ENCODE results near the gene COL15A1. TPM values are rescaled to one million over a fixed set of nuclear protein-coding genes. Genes with fewer than 3 reads are reported as not detected.

COL15A1 gene
- total and polyA plus RNA-seq, 2 donors (not counting 1 experiment from before 2014, with no cell fraction given), result not detected

DNA sequence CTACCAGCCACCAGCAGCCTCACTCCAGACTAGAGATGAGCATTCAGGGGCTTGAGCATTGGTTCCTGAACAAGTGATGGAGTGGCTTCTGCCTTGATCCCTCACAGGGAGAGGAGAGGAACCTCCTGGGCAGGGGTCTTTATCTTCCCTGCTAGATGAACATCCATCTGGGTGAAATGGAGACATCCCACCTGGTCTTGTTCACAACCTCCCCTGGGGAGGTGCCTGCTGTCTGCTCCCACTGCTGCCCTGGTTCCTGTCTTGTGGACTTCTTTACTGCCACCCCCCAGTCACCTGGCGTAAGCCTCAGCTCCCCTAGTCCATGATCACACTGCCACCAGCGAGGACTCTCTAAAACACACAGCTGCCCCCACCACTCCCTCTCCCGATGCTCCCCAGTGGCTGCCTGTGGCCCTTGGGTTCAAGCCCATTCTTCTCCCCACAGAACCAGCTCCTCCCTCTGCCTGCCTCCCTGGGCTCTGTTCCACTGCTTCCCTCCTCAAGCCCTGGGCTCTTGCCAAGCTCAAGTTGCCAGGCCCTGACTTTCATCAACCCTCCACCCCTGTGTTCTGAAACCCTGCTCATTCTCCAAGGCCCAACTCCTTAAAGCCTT is 51.5 kb downstream of the COL15A1 start:
- Histone ChIP-seq H2AFZ (ENCODE audit: insufficient read depth, low read depth, low read length, poor library complexity, severe bottlenecking) (no peak overlapping the region), H3K79me2 (ENCODE audit: control insufficient read depth, insufficient read depth, low read length) (no peaks in the 10 kb centered on the region), H4K20me1 (ENCODE audit: control insufficient read depth, insufficient read depth, low read length, poor library complexity, severe bottlenecking) (no peaks in the 10 kb centered on the region), H3K27ac (ENCODE audit: low read length in 2 of 2) (no peak overlapping the region), H3K4me1 (ENCODE audit: control insufficient read depth in 2 of 2, insufficient read depth in 2 of 2, low read length in 2 of 2) (peaks cover 14 to 23% of the 10 kb centered on the region in 2 donors), H3K36me3 (replicated peaks in 1 of 2; ENCODE audit: control extremely low read depth in 1 of 2, control insufficient read depth in 1 of 2, extremely low read depth in 1 of 2, insufficient read depth in 2 of 2, low read length in 1 of 2) (no peaks in the 10 kb centered on the region), H3K4me2 (replicated peaks; ENCODE audit: low read depth, low read length, poor library complexity, severe bottlenecking) (no peak overlapping the region), H3K27me3 (replicated peaks in 1 of 4; ENCODE audit: control extremely low read depth in 1 of 4, control insufficient read depth in 3 of 4, insufficient read depth in 4 of 4, low read length in 3 of 4) (peaks cover 0 to 9% (median 0%) of the 10 kb centered on the region in 4 experiments), H3K9ac (ENCODE audit: low read length) (no peak overlapping the region), H3K9me3 (ENCODE audit: control extremely low read depth in 1 of 3, control insufficient read depth in 2 of 3, insufficient read depth in 1 of 3, low read length in 2 of 3) (peaks cover 0 to 10% (median 0%) of the 10 kb centered on the region in 3 donors), H3K4me3 (ENCODE audit: control extremely low read depth in 1 of 5, extremely low read depth in 1 of 5, insufficient read depth in 1 of 5, low read depth in 2 of 5, low read length in 4 of 5) (no peak overlapping the region)
- Mint-ChIP-seq H3K27me3 (no peaks in the 10 kb centered on the region), H3K4me1 (peaks cover 19% of the 10 kb centered on the region), H3K9me3 (ENCODE audit: insufficient read depth) (no peaks in the 10 kb centered on the region), H3K4me3 (no peak overlapping the region), H3K27ac (peak overlapping the region; percentile 15)
- TF ChIP-seq EZH2 (IDR thresholded peaks at IDR 0.05; ENCODE audit: borderline replicate concordance, insufficient read depth, low read depth, low read length, poor library complexity, severe bottlenecking) (no peak), CTCF (IDR thresholded peaks at IDR 0.05) (no peak)
- 90% methylated on average over 3 of the region's 3 CpGs for WGBS (ENCODE audit: insufficient coverage)
- ChIA-PET POLR2A (interaction anchor here (0.6 kb wide), 1 partner anchor 122 kb away, joined by 5 read pairs; no protein-coding TSS in a partner anchor), CTCF (interaction anchor here (1.0 to 11.5 kb wide), 4 partner anchors 18 to 145 kb away, joined by 3 to 439 read pairs (median 6); no protein-coding TSS in a partner anchor)
- no peak for DNase-seq
- intact Hi-C loops (cut with micrococcal nuclease), result loop anchor here (5.0 kb wide), 1 partner anchor 678 kb away; no protein-coding TSS in a partner anchor
- ATAC-seq (ENCODE audit: low read depth), result no peak

- H3K4me2 ChIP-seq (replicated peaks; ENCODE audit: low read depth, low read length, poor library complexity, severe bottlenecking), result no peak overlapping the region
- H3K27me3 Mint-ChIP-seq, result no peaks in the 10 kb centered on the region
- peaks cover 0 to 9% (median 0%) of the 10 kb centered on the region in 3 donors for H3K9me3 ChIP-seq (ENCODE audit: control extremely low read depth in 1 of 3, control insufficient read depth in 2 of 3, insufficient read depth in 1 of 3, low read length in 2 of 3)
- no peak overlapping the region for H3K4me3 ChIP-seq (ENCODE audit: control extremely low read depth in 1 of 5, extremely low read depth in 1 of 5, insufficient read depth in 1 of 5, low read depth in 2 of 5, low read length in 4 of 5)
- H2AFZ ChIP-seq (ENCODE audit: insufficient read depth, low read depth, low read length, poor library complexity, severe bottlenecking), result no peak overlapping the region
- H3K4me1 Mint-ChIP-seq, result peaks cover 24% of the 10 kb centered on the region
- POLR2A ChIA-PET, result no interaction called here
- peaks cover 0 to 9% (median 0%) of the 10 kb centered on the region in 4 experiments for H3K27me3 ChIP-seq (replicated peaks in 1 of 4; ENCODE audit: control extremely low read depth in 1 of 4, control insufficient read depth in 3 of 4, insufficient read depth in 4 of 4, low read length in 3 of 4)
- H3K79me2 ChIP-seq (ENCODE audit: control insufficient read depth, insufficient read depth, low read length), result no peaks in the 10 kb centered on the region
- CTCF ChIA-PET, result interaction anchor here (1.0 to 11.5 kb wide), 7 partner anchors 19 to 1328 kb away, joined by 3 to 439 read pairs (median 5); no protein-coding TSS in a partner anchor
- peaks cover 14 to 28% of the 10 kb centered on the region in 2 donors for H3K4me1 ChIP-seq (ENCODE audit: control insufficient read depth in 2 of 2, insufficient read depth in 2 of 2, low read length in 2 of 2)
- ATAC-seq (ENCODE audit: low read depth), result no peak
- no peak overlapping the region for H3K27ac Mint-ChIP-seq
- no peak overlapping the region for H3K9ac ChIP-seq (ENCODE audit: low read length)
- H4K20me1 ChIP-seq (ENCODE audit: control insufficient read depth, insufficient read depth, low read length, poor library complexity, severe bottlenecking), result no peaks in the 10 kb centered on the region
- WGBS (ENCODE audit: insufficient coverage), result 95% methylated on average over 4 of the region's 7 CpGs
- H3K4me3 Mint-ChIP-seq, result no peak overlapping the region
- H3K27ac ChIP-seq (ENCODE audit: low read length in 2 of 2), result no peak overlapping the region
- no peaks in the 10 kb centered on the region for H3K36me3 ChIP-seq (replicated peaks in 1 of 2; ENCODE audit: control extremely low read depth in 1 of 2, control insufficient read depth in 1 of 2, extremely low read depth in 1 of 2, insufficient read depth in 2 of 2, low read length in 1 of 2)
- intact Hi-C loops (cut with micrococcal nuclease), result loop anchor here (5.0 kb wide), 1 partner anchor 679 kb away; no protein-coding TSS in a partner anchor
- H3K9me3 Mint-ChIP-seq (ENCODE audit: insufficient read depth), result no peaks in the 10 kb centered on the region
- TF ChIP-seq EZH2 (IDR thresholded peaks at IDR 0.05; ENCODE audit: borderline replicate concordance, insufficient read depth, low read depth, low read length, poor library complexity, severe bottlenecking), result no peak
- TF ChIP-seq CTCF (IDR thresholded peaks at IDR 0.05), result no peak
- DNase-seq, result no peak
Observed at GRCh38 chr9:98995971-98996504, 52.3 kb downstream of the COL15A1 start.
